Body of pancreas (tissue), 4 donors: Measurements from ENCODE around the gene ALDH7A1.

Experiments
- CTCF ChIP-seq, 7 experiments: fragments of 450-650 bp in 4 of 7; fragments of 200-600 bp in 3 of 7; sonication (generic) in 3 of 7; IDR thresholded peaks; one replicate each; pipeline ENCODE4 v1.5.1; 2016 to 2019; ENCODE audit warnings: antibody characterized with exemption in 7 of 7
- POLR2A ChIP-seq, 3 donors: fragments of 450-650 bp; IDR thresholded peaks; one replicate each; pipeline ENCODE4 v1.6.1; 2016; ENCODE audit warnings: antibody characterized with exemption in 3 of 3, mild to moderate bottlenecking in 2 of 3

GRCh38 chr5:126512451-126512850 is 82.6 kb downstream of the ALDH7A1 start:
- TF ChIP-seq CTCF (IDR thresholded peaks at IDR 0.05) (no peak), POLR2A (IDR thresholded peaks at IDR 0.05) (no peak)
